DND-41 (cell line): ENCODE results near the gene SMLR1.

Experiments used
- ATAC-seq: fragments of 200-7000 bp; cut with Tn5 transposase; 3 replicates; pipeline ENCODE4 v1.9.1; 2021; ENCODE audit warnings: low read depth; ENCODE audit not compliant: insufficient read depth
- DNase-seq: peaks from one replicate; pipeline ENCODE4 v3.0.0-alpha.2; 2020
- H2AFZ ChIP-seq: 2 replicates; pipeline ENCODE4 v1.6.0; 2012; ENCODE audit warnings: low read depth, low read length
- H3K27ac ChIP-seq: 2 replicates; pipeline ENCODE4 v1.5.1; 2012; ENCODE audit warnings: low read length, inconsistent platforms
- H3K27me3 ChIP-seq: fragments of 200-600 bp; sonication (generic); 2 replicates; pipeline ENCODE4 v1.6.0; 2012; ENCODE audit warnings: low read length, mild to moderate bottlenecking, inconsistent platforms; ENCODE audit not compliant: insufficient read depth, poor library complexity
- H3K36me3 ChIP-seq: 2 replicates; pipeline ENCODE4 v1.5.1; 2012; ENCODE audit warnings: low read length, inconsistent platforms; ENCODE audit not compliant: insufficient read depth
- H3K4me1 ChIP-seq: 2 replicates; pipeline ENCODE4 v1.5.1; 2012; ENCODE audit warnings: mild to moderate bottlenecking, low read length; ENCODE audit not compliant: insufficient read depth
- H3K4me2 ChIP-seq: 2 replicates; pipeline ENCODE4 v1.6.0; 2012; ENCODE audit warnings: mild to moderate bottlenecking, moderate library complexity, low read length, inconsistent platforms; ENCODE audit not compliant: insufficient read depth
- H3K4me3 ChIP-seq, 2 experiments: fragments of 200-600 bp in 1 of 2; shearing (Covaris generic) in 1 of 2; 2 replicates each; pipeline ENCODE4 v1.5.1; 2012 to 2016; ENCODE audit warnings: inconsistent platforms in 2 of 2, low read length in 2 of 2, mild to moderate bottlenecking in 2 of 2, low read depth in 1 of 2, moderate library complexity in 1 of 2
- H3K79me2 ChIP-seq: 2 replicates; pipeline ENCODE4 v1.6.0; 2012; ENCODE audit warnings: low read length, inconsistent platforms; ENCODE audit not compliant: insufficient read depth
- H3K9ac ChIP-seq: 2 replicates; pipeline ENCODE4 v1.6.0; 2012; ENCODE audit warnings: low read depth, mild to moderate bottlenecking, inconsistent platforms, low read length, moderate library complexity
- H3K9me3 ChIP-seq: 2 replicates; pipeline ENCODE4 v1.5.1; 2012; ENCODE audit warnings: low read length, moderate library complexity, mild to moderate bottlenecking, inconsistent platforms; ENCODE audit not compliant: insufficient read depth, severe bottlenecking
- H4K20me1 ChIP-seq: 2 replicates; pipeline ENCODE4 v1.6.0; 2012; ENCODE audit warnings: low read length; ENCODE audit not compliant: insufficient read depth
- EZH2 ChIP-seq: IDR thresholded peaks from 3 replicates; pipeline ENCODE4 v1.6.1; 2012; ENCODE audit warnings: borderline replicate concordance, low read depth, mild to moderate bottlenecking, moderate library complexity, low read length, inconsistent platforms; ENCODE audit not compliant: severe bottlenecking
- TF ChIP-seq, protein P1 (sequence below): IDR thresholded peaks from 2 replicates; pipeline ENCODE4 v1.5.1; 2012; ENCODE audit warnings: borderline replicate concordance, low read length, moderate library complexity, mild to moderate bottlenecking; ENCODE audit not compliant: poor library complexity, severe bottlenecking; ENCODE audit errors: extremely low read depth

SMLR1 gene

DNA sequence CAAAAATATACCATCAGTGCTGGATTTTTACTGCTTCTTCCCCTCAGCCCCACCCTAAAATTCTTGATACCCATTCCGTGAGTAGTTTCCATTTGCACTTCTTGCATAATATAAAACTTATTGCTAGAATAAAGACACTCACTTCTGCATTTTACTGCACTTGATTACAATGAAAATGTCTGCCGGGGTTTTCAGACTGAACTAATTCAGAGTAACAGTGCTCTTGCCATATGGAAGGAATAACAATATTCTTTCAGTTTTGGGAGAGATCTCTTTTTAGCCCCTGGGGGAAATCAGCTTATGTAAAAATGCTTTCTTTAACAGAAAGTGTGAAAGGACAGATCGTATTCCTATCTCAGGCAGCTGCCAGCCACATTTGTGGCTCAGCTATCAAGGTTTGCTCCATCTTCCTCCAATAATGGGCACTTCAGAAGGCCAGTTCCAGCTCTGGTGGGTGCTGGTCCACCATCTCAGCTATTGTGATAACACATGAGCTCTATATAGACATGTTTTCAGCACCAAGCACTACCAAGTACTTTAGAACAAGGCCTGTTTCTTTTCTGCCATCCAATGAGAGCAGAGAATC, 8.9 kb downstream of the SMLR1 start:
- Histone ChIP-seq H3K4me3 (no peak overlapping the region), H3K79me2 (no peaks in the 10 kb centered on the region), H4K20me1 (no peaks in the 10 kb centered on the region), H3K27ac (no peak overlapping the region), H2AFZ (no peak overlapping the region), H3K36me3 (peaks cover 18% of the 10 kb centered on the region; the same call in 1 of the 2 replicates), H3K27me3 (no peaks in the 10 kb centered on the region), H3K9me3 (no peaks in the 10 kb centered on the region), H3K4me1 (no peaks in the 10 kb centered on the region), H3K4me2 (no peak overlapping the region), H3K9ac (no peak overlapping the region)
- DNase-seq (no peak), ATAC-seq (no peak)
- TF ChIP-seq, protein P1, sequence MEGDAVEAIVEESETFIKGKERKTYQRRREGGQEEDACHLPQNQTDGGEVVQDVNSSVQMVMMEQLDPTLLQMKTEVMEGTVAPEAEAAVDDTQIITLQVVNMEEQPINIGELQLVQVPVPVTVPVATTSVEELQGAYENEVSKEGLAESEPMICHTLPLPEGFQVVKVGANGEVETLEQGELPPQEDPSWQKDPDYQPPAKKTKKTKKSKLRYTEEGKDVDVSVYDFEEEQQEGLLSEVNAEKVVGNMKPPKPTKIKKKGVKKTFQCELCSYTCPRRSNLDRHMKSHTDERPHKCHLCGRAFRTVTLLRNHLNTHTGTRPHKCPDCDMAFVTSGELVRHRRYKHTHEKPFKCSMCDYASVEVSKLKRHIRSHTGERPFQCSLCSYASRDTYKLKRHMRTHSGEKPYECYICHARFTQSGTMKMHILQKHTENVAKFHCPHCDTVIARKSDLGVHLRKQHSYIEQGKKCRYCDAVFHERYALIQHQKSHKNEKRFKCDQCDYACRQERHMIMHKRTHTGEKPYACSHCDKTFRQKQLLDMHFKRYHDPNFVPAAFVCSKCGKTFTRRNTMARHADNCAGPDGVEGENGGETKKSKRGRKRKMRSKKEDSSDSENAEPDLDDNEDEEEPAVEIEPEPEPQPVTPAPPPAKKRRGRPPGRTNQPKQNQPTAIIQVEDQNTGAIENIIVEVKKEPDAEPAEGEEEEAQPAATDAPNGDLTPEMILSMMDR = no peak
- TF ChIP-seq EZH2 = no peak

DNA sequence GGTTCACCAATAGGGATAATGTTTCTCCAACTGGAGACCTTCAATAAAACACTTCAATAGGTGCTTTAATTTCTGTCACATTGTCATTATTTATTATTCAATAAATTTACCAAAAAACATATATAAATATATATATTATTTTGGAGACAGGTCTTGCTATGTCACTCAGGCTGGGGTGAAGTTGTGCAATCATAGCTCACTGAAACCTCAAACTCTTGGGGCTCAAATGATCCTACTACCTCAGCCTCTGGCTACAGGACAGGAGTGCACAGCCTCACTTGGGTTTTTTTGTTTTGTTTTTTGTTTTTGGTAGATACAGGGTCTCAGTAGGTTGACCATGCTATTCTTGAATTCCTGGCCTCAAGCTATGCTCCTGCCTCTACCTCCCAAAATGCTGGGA, 9.9 kb downstream of the SMLR1 start:
- no peak overlapping the region for H3K4me3 ChIP-seq

DNA sequence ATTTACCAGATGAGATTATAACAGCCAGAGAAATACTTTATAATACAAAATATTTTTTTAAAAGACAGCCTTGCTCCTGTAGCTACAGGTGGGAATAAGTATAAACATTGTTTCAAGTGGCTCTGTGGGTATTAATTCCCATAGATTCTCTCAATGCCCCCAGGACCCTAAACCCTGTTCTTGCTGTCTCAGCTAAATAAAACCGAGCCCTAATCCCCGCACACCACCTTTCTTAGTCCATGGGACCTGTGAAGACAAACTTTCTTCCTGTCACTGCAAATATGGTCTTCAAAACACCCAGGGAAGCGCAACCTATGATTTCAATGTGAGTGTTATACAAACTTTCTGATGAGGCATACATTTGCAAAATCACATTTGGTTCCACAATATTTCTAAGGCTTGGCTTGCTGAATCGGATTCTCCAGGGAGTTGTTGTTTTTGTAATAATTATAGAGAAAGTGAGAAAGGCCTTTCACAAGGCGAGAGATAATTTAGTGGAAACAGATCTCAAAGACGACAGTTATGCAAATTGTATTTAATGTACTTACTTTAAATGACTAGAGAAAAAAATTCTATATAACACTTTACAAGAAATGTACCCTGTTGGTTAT, 11.1 kb downstream of the SMLR1 start:
- no peak overlapping the region for H3K27ac ChIP-seq
- no peak for ATAC-seq
- no peak overlapping the region for H3K4me2 ChIP-seq
- H3K4me1 ChIP-seq = no peaks in the 10 kb centered on the region
- no peak for DNase-seq
- H3K4me3 ChIP-seq = no peak overlapping the region
- TF ChIP-seq EZH2 = no peak
- TF ChIP-seq, protein P1 = no peak
- no peaks in the 10 kb centered on the region for H4K20me1 ChIP-seq
- H3K79me2 ChIP-seq = no peaks in the 10 kb centered on the region
- no peak overlapping the region for H3K9ac ChIP-seq
- H3K9me3 ChIP-seq = no peaks in the 10 kb centered on the region
- peaks cover 21% of the 10 kb centered on the region; the same call in 1 of the 2 replicates for H3K36me3 ChIP-seq
- no peaks in the 10 kb centered on the region for H3K27me3 ChIP-seq
- no peak overlapping the region for H2AFZ ChIP-seq

More for the DNA sequence above, 9.9 kb downstream of the SMLR1 start:
- ATAC-seq (no peak), DNase-seq (no peak)
- Histone ChIP-seq H3K9ac (no peak overlapping the region), H3K27me3 (no peaks in the 10 kb centered on the region), H3K4me2 (no peak overlapping the region), H3K36me3 (peaks cover 18% of the 10 kb centered on the region; the same call in 1 of the 2 replicates), H3K4me1 (no peaks in the 10 kb centered on the region), H4K20me1 (no peaks in the 10 kb centered on the region), H3K79me2 (no peaks in the 10 kb centered on the region), H3K27ac (no peak overlapping the region), H3K9me3 (no peaks in the 10 kb centered on the region), H2AFZ (no peak overlapping the region)
- TF ChIP-seq EZH2 = no peak
- TF ChIP-seq, protein P1 = no peak
